HG02763 (cell line): ENCODE measurements around the gene HEXIM1.

Experiments
- ATAC-seq: cut with Tn5 transposase; IDR thresholded peaks from one replicate; pipeline ENCODE4 v1.9.1; 2021; ENCODE audit warnings: mild to moderate bottlenecking, moderate library complexity; ENCODE audit not compliant: unreplicated experiment

Gene HEXIM1

GRCh38 chr17:45144199-45145034 is 3.9 kb upstream of the HEXIM1 start:
- no peak for ATAC-seq

- ATAC-seq, result no peak
Observed at GRCh38 chr17:45145035-45145389, 3.3 kb upstream of the HEXIM1 start.

DNA sequence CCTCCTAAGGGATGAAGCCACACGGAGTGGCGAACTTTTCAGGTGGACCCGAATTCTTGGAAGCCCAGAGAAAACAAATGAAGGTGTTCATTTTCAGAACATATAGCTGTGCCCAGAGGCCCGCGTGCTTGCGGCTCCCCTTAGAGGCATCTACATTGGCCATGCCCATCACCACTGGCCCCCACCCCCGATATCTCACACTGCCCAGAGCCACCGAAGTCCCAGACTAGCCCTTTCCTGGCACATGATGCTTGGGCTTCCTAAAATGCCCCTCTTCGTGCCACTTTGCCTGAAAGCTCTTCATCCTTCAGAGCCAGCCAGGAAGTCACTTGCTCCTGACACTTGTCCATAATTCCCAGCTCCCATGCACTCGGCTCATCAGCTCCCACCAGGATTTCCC is 2.1 kb upstream of the HEXIM1 start:
- ATAC-seq, result no peak

GRCh38 chr17:45146592-45146889 is 1.7 kb upstream of the HEXIM1 start:
- ATAC-seq, result no peak

DNA sequence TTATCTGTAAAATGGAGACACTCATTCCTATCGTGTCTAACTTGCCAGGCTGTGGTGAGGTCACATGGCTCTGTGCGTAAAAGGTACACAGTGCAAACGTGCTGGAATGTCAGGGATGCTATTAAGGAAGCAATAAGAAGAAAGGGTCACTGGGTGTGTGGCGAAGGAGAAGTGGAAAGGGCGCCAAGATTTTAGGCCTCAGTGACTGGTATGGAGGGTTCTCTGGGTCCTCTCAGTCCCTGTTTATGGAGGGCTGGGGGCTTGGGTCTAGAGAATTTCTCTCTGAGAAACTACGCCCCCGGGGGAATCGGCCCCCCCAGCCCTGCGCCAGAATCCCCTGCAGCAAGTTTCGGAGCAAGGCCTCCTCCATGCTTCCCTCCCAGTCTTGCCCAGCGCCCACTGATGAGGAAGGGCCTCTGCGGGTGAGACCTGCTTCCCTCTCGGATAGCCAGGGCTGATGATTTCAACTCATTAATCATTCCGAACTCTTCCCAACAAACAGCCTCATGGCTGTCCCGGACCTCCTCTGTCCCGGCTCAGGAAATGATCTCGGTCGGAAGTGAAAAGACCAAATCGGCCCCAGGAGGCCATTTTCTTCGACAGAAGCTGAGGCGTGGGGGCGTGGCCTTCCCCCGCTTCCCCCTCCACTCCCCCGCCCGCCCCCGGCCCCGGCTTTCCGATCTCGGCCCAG is 1.2 kb upstream of the HEXIM1 start:
- no peak for ATAC-seq

DNA sequence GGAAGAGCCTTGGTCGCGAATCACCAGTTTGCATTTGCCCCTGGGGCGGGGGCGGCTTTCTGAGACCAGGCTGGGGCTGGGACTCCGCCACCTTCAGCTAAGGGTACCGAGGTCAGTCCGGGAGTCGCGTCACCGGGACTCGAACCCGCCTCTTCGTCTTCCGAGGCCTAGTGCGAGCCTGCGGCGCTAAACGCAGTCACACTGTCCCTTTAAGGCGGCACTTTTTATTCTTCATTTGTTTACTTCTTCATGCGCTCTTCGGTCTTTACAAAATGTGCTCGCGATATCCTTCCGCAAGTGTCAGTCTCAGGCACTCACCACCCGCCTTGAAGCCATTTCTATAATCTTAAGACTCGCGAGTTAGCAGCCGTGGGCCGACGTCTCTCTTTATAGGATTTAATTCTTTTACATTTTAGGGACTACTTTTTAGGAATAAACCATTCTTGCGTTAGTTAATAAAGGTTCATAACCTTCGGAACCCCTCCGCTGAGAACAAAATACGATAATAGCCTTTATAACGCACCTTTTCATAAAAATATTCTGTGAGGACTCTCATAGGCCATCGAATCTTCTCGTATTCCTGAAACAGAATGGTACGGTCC is 593 bp upstream of the HEXIM1 start:
- no peak for ATAC-seq

DNA sequence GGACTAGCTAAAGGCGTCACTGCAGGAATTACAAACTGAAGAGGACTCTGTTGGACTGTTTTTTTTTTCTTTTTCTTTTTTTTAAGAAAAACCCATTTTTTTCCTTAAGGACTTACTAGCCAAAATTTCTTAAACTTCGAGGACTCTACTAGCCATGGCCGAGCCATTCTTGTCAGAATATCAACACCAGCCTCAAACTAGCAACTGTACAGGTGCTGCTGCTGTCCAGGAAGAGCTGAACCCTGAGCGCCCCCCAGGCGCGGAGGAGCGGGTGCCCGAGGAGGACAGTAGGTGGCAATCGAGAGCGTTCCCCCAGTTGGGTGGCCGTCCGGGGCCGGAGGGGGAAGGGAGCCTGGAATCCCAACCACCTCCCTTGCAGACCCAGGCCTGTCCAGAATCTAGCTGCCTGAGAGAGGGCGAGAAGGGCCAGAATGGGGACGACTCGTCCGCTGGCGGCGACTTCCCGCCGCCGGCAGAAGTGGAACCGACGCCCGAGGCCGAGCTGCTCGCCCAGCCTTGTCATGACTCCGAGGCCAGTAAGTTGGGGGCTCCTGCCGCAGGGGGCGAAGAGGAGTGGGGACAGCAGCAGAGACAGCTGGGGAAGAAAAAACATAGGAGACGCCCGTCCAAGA is 878 bp downstream of the HEXIM1 start:
- ATAC-seq, result no peak

GRCh38 chr17:45149669-45150664 is 1.7 kb downstream of the HEXIM1 start:
- no peak for ATAC-seq

DNA sequence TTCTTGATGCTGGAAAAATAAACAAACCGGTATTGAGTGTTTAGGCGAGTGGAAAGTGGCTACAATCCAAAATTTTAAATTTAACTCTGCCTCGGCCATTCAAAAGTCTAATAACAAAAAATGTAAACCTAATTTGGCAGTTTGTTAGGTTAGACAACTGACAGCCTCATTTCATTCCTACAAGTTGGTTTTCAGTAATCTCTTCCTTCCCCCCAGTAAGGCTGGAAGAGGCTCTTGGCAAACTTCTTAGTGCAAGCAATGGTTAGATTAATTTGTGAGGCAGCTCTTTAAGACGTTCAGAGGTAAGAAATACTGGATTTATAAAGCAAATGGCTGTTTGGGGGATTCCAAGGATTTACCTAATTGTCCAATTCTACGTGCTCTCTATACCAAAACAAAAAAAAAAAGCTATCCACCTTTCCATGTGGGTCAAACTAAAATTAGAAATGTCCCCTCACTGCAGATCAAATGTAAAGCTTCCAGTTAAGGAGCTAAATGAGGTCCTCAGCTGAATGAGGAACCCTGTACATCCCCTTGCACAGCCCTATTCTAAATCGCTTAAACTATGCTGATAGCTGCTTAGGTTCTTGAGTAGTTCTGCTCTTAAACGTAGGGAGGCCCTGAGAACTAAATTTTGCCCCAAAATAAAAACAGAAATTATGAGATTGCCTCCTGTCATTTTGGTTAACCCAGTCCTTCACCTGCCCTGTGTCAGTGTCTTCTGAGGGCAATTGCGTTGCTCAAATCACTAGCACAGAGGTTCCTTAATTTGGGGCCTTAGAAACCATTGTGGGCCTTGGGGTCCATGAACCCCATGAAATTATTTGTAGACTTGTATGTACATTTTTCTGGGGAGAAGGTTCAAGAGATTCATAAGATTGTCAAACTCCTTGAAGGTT is 2.9 kb downstream of the HEXIM1 start:
- ATAC-seq, result no peak

DNA sequence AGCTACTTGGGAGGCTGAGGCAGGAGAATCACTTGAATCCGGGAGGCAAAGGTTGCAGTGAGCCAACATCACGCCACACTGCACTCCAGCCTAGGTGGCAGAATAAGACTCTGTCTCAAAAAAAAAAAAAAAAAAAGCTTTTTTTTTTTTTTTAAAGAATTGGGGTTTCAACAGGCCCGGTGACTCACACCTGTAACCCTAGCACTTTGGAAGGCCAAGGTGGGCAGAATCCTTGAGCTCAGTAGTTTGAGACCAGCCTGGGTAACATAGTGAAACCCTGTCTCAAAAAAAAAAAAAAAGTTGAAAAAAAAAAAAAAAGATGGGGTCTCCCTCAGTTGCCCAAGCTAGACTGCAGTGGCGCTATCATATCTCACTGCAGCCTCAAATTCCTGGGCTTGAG is 6.8 kb downstream of the HEXIM1 start:
- no peak for ATAC-seq

GRCh38 chr17:45155483-45155882 is 7.2 kb downstream of the HEXIM1 start:
- ATAC-seq, result no peak

- no peak for ATAC-seq
Observed at GRCh38 chr17:45156242-45156641, 8.0 kb downstream of the HEXIM1 start.

GRCh38 chr17:45160447-45161287 is 12.4 kb downstream of the HEXIM1 start:
- peak; percentile 19 for ATAC-seq

- ATAC-seq, result peak; percentile 94
Observed at GRCh38 chr17:45161288-45162024, 13.2 kb downstream of the HEXIM1 start, which contains the start of gene HEXIM2. HEXIM2 (plus strand) TSS chr17:45161875; CDS start chr17:45162794, 919 bp downstream.

DNA sequence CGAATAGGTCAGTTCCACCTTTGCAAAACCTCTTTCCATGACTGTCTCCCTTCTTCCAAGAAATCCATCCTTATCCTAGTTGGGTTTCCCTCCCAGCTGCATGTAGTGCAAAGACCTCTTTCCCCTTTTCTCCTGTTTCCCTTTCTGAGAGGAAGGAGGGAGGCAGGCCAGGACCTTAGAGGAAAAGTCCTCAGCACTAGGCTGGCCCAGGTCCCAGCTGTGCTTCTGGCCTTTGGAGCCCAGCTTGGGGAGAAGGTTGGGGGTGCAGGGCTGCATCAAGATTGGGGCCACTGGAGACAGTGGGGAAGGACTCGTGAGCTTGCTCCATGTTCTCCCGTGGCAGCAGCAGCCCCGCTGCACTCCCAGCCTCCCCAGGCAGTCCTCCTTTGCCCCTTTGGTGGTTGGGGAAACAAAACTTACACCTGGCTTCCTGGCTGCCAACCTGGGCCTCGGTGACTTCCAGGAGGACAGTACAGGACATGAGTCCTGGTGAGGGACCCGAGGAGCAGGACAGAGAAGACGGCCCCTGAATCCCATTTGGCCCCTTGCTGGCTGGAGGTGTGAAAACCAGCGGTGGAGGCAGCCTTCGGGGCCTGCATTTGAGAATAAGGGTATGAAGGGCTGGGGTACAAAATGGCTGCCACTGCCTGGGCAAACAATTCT is 13.9 kb downstream of the HEXIM1 start:
- ATAC-seq, result no peak

DNA sequence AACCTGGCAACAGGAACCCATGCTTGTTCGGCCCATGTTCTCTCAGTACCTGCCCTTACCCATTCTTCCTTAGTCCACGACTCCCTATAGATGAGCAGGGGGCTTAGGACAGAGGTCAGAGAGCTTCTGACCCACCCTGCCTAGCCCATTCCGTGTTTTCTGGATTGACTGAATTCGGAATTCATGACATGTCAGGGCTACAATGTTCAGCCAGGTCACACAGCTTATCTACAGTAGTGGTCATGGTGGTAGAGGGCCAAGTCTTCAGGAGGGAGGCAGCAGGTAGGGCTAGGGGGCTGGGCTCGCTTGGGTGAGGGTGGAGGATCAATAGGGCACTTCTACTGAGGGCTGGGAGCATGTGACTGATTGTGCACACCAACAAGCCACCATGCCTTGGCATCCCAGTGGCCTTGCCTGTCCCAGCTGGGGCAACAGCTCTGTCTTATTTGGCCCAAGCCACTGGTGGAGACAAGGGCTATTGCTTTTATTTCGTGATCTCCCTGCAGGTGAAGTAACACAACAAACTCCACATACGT is 16.5 kb downstream of the HEXIM1 start:
- no peak for ATAC-seq
